ENCODE data around the gene DAPL1.

The DAPL1 gene

GRCh38 chr2:158782136-158782535, 13.0 kb upstream of the DAPL1 start (continued):
- TF ChIP-seq OSR2 (tag by site-specific recombination; IDR thresholded peaks at IDR 0.05) (no peak), ZNF354C (tag by site-specific recombination; IDR thresholded peaks at IDR 0.05; ENCODE audit: borderline replicate concordance, low read depth) (no peak), ZSCAN5A (tag by site-specific recombination; IDR thresholded peaks at IDR 0.05) (no peak), ZBTB11 (tag by site-specific recombination; conservative IDR thresholded peaks at IDR 0.05; ENCODE audit: low read depth) (no peak), ZBTB49 (tag by site-specific recombination; IDR thresholded peaks at IDR 0.05; ENCODE audit: low read depth) (no peak), ZNF837 (tag by site-specific recombination; IDR thresholded peaks at IDR 0.05) (no peak), SCRT2 (tag by site-specific recombination; IDR thresholded peaks at IDR 0.05) (no peak), ZFP69B (tag by site-specific recombination; IDR thresholded peaks at IDR 0.05) (no peak), SETDB1 (IDR thresholded peaks at IDR 0.05; ENCODE audit: insufficient read length, low read length) (no peak)

- TF ChIP-seq ZNF610 (tag by site-specific recombination; IDR thresholded peaks at IDR 0.05; ENCODE audit: borderline replicate concordance) = no peak
- TF ChIP-seq ZNF138 (tag by site-specific recombination; IDR thresholded peaks at IDR 0.05; ENCODE audit: borderline replicate concordance) = no peak
- no peak for TF ChIP-seq ZNF202 (tag by site-specific recombination; IDR thresholded peaks at IDR 0.05; ENCODE audit: borderline replicate concordance)
- no peak for TF ChIP-seq AEBP2 (tag by site-specific recombination; IDR thresholded peaks at IDR 0.05; ENCODE audit: borderline replicate concordance)
- TF ChIP-seq CTCF (tag by site-specific recombination; IDR thresholded peaks at IDR 0.05) = no peak
- no peak for TF ChIP-seq ZNF677 (tag by site-specific recombination; IDR thresholded peaks at IDR 0.05)
- no peak for TF ChIP-seq ZNF776 (tag by site-specific recombination; IDR thresholded peaks at IDR 0.05; ENCODE audit: borderline replicate concordance)
- TF ChIP-seq ZNF394 (tag by site-specific recombination; IDR thresholded peaks at IDR 0.05; ENCODE audit: borderline replicate concordance) = no peak
- TF ChIP-seq ZNF112 (tag by site-specific recombination; IDR thresholded peaks at IDR 0.05) = no peak
- TF ChIP-seq ZNF174 (tag by site-specific recombination; IDR thresholded peaks at IDR 0.05) = no peak
- no peak for TF ChIP-seq ZNF791 (tag by site-specific recombination; IDR thresholded peaks at IDR 0.05)
- TF ChIP-seq ZNF624 (tag by site-specific recombination; IDR thresholded peaks at IDR 0.05) = no peak
- no peak for TF ChIP-seq ZBTB44 (tag by site-specific recombination; IDR thresholded peaks at IDR 0.05)
- no peak for TF ChIP-seq ZNF596 (tag by site-specific recombination; IDR thresholded peaks at IDR 0.05)
- no peak for TF ChIP-seq ZNF843 (tag by site-specific recombination; IDR thresholded peaks at IDR 0.05)
- H3K27ac ChIP-seq (ENCODE audit: extremely low read depth, low read depth, low read length) = no peak overlapping the region
- CTCF ChIA-PET = no interaction called here
- no peaks in the 10 kb centered on the region for H3K9me3 ChIP-seq (ENCODE audit: control insufficient read depth, insufficient read depth, low read depth, low read length)
- no peaks in the 10 kb centered on the region for H3K36me3 ChIP-seq (ENCODE audit: control insufficient read depth in 2 of 2, insufficient read depth in 1 of 2, low read length in 2 of 2)
- no peak overlapping the region for H3K4me3 ChIP-seq (ENCODE audit: low read depth, low read length)
- no peaks in the 10 kb centered on the region for H3K4me1 ChIP-seq (ENCODE audit: control insufficient read depth, insufficient read depth, low read length)
- POLR2A ChIA-PET = no interaction called here
Observed at GRCh38 chr2:158782616-158783015, 12.5 kb upstream of the DAPL1 start.
